ENCODE data around the gene TOP3B.

- TF ChIP-seq EP300 (IDR thresholded peaks at IDR 0.05; ENCODE audit: borderline replicate concordance), result no peak
- TF ChIP-seq NFIC (IDR thresholded peaks at IDR 0.05), result no peak
- no peak for TF ChIP-seq EGR1 (IDR thresholded peaks at IDR 0.05)
- no peak for TF ChIP-seq FOXM1 (IDR thresholded peaks at IDR 0.05; ENCODE audit: borderline replicate concordance, low read depth)
- TF ChIP-seq RAD21 (IDR thresholded peaks at IDR 0.05; ENCODE audit: low read depth), result no peak
- TF ChIP-seq TAF1 (IDR thresholded peaks at IDR 0.05; ENCODE audit: low read depth), result no peak
- no peak for TF ChIP-seq USF1 (IDR thresholded peaks at IDR 0.05)
- no peak for TF ChIP-seq YY1 (IDR thresholded peaks at IDR 0.05; ENCODE audit: low read depth)
- TF ChIP-seq CREB1 (IDR thresholded peaks at IDR 0.05; ENCODE audit: low read depth), result no peak
- TF ChIP-seq ZBTB7A (IDR thresholded peaks at IDR 0.05; ENCODE audit: low read depth), result no peak
- TF ChIP-seq MAX (IDR thresholded peaks at IDR 0.05), result no peak
- TF ChIP-seq REST (IDR thresholded peaks at IDR 0.05; ENCODE audit: low read depth), result no peak
- TF ChIP-seq TEAD4 (IDR thresholded peaks at IDR 0.05), result no peak
- no peak for TF ChIP-seq CEBPB (IDR thresholded peaks at IDR 0.05)
Measured at GRCh38 chr22:21938906-21939305, 43.7 kb downstream of the TOP3B start.

Data from Ishikawa (cell line).